Stimulated activated CD4-positive, alpha-beta T cell treated with anti-CD3 and anti-CD28 coated beads, Interleukin-4, amount 100 ng/mL, for 24 hours (primary cell): ENCODE results near the gene HOTAIR.

Experiments
- DNase-seq: peaks from one replicate; pipeline ENCODE4 v3.0.0-alpha.2; 2020

HOTAIR gene

DNA sequence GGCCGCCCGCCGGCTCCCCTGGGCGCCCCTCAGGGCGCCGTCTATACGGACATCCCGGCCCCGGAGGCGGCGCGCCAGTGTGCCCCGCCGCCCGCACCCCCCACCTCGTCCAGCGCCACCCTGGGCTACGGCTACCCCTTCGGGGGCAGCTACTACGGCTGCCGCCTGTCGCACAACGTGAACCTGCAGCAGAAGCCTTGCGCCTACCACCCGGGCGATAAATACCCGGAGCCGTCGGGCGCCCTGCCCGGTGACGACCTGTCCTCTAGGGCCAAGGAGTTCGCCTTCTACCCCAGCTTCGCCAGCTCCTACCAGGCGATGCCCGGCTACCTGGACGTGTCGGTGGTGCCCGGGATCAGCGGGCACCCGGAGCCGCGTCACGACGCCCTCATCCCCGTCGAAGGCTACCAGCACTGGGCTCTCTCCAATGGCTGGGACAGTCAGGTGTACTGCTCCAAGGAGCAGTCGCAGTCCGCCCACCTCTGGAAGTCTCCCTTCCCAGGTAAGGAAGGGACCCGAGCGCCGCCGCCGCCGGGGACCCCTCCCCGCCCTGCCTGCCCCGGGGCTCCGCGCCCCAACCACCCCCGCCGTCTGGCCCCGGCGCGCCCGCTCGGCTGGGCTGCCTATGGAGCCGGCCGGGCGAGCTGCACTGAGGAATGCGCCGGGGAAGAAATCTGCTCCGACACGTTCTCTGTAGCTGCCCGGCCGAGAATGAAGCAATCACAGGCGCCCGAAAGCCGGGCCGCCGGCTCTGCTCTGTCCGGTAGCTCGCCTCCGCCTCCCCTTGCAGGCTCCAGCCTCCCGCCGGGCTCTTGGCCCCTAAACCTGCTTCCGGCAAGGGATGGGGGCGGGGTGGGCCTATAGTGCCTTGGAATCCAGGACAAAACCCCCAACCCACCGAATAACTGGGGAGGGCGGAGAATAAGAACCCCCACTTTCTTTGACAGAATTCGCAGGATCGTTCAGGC lies 35.3 kb downstream of the HOTAIR start:
- DNase-seq, result no peak

DNA sequence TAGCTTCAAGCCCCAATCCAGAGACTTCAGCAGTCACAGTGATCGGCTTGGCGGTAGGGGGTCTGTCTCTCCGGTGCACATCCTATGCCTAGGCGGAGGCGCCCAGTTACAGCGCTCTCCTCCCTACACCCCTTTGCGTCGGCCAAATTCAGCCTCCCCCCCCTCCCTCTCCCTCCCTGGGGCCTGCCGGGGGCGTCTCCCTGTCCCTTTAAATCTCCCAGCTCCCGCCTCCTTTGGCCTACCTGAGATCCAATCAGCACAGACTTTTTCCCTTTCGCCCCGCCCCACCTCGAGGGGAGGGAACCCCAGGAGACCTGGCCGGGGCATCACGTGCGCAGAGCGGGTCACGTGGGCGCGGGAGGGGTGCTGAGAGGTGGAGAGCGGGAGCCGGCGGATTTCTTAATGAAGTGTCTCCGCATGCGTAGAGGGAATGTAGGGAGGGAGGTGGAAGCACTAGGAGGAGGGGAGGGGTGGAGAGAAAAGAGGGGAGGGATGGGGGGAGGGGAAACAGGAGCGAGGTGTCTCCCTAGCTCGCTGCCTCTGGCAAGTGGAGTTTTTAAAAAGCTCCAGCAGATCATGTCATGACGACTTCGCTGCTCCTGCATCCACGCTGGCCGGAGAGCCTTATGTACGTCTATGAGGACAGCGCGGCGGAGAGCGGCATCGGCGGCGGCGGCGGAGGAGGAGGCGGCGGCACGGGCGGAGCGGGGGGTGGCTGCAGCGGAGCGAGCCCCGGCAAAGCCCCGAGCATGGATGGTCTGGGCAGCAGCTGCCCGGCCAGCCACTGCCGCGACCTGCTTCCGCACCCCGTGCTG lies 36.2 kb downstream of the HOTAIR start, which contains the start of gene HOXC13:
Gene HOXC13, plus strand, starts transcription at position 506 of the 815 bp plus-strand sequence. Its CDS starts 76 bp downstream, at position 582.
- DNase-seq, result peak; percentile 30

DNA sequence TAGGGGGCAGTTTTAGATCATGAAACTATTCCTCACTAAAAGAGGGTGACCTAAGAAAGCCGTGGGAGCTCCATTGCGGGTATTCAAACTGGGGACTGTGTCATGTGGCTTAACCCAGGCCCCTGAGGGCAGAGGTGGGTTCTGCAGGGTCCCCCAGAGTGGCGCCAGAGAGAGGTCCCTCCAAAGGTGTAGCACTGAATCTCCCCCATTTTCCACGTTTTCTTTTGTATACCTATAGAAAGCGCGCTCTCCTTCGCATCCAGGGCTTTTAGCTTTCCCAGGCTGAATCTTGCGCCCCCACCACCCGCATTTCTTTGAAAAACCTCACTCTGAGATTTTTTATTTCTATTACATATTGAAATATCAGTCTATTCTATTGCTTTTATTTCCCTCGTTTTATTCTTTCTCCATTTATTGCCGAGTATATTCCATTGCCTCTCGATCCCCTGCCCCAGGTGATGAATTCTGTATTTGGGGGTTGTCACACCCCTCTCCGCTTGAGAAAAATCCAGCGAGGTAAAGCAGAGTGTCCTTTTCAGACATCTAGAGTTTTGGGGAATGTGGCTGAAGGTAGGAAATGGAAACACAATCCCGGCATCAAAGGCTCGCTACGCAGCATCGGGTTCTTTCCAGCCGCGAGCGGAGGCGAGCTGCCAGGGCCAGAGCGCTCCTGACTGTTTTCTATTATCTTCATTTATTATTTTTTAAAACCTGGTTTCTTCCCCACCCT lies 37.0 kb downstream of the HOTAIR start:
- DNase-seq, result no peak

DNA sequence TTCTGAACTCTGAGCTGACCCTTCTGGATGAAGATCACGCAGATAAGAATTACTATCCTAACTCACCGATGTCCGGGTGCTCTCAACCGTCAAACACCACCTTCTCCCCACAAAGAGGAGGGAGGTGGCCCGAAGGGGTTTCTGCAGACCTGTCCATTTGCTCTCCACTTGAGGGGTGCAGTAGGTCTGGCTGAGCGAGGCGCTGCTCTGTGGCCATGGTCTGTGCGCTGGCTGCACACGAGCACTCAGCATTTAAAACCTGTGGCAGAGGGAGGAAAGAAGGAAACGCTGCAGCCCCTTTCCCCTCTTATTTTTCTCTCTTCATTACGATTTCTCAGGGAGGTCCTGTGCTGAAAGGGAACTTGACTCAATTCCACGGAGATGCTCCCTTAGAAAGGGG lies 37.7 kb downstream of the HOTAIR start:
- DNase-seq, result no peak

DNA sequence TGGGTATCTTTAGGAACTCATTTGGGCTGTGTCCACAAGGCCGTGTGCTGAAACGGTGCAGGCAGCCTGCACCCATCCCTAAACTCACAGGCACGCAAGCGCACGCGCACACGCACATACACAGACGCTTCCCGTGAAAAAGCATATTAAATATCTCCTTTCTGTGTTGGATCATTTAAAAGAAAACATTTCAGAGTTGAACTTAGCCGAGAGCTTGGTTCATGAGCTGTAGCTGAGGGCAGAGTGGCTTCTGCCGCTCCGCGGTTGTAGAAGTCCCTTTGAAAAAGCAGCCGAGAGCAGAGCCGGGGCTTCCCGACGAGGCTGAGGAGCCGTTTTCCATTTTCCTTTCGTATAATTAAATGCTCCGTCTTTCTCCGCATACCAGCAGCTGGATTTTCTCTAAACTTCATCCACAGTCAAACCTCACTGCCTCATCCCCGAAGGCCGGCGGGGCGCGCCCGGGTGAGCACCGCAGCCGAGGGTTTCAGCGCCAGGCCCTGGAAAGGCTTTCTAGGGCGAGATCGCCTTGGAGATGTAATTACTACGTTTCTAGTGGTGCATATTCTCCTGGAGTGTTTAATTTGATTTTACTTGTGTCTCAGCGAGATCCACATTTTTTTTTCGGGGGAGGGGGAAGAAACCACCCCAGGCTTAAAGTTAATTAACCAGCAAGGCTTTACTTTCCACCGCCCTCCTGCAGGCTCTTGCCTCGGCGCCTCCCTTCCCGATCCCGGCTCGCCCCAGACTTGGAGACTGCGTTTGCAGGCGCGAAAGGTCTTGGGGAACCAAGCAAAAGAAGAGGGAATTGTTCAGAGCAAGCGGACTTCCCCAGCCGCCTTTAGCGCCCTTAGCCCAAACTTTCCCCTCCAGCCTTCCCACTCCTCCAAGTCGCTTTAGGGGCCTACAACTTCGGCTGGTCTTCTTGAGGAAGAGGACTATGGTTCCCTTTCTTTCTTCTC lies 39.1 kb downstream of the HOTAIR start:
- no peak for DNase-seq

DNA sequence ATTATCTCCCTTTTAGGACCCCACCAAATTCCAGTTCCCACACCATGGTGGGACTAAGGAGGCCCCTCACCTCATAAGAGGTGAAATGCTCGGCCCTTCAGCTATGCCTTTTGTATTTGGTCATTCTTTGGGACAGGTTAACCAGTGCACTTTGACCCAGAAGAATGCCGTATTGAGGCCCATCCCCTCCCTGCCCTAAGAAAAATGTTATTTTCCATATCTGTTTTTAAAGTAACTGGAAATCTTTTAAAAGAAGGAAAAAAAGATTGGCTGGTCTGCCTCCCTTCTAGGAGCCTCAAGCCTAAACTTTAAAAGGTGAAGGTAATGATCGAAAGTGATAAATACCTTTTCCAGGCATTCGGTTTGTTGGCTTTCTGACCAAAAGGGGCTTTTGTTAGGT lies 41.8 kb downstream of the HOTAIR start:
- no peak for DNase-seq

DNA sequence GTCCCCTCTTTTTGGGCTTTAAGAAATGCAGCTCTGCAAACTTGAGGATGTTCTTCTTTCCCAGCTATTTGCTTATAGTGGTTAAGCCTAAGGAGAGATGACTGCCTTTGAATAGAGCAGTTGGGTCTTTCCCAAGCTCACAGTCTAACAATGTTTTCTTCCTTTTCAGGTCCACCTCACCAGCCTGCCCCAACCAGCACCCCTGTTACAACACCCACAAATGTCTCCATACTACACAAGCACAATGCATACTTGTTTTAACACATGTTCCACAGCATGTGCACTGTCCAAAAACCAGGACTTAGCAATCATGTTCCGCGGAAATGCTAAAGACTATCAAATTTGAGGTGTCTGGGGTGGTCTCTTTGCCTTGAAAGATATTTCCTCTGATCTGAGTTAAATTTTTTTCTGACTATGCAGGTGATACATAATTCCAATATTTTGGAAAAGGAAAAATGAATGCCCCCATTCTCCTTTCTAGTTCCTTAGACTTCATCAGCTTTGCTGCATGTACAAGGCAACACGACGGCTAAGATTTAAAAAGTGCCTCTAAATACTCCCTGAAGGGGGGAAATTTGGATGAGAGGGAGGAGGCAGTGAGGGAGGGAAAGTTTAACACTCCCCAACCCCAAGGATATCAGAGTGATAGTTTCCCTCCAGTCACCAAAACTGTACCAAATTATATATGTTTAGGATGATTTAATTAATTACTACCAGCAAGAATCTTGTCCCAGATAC lies 42.7 kb downstream of the HOTAIR start:
- DNase-seq, result no peak

DNA sequence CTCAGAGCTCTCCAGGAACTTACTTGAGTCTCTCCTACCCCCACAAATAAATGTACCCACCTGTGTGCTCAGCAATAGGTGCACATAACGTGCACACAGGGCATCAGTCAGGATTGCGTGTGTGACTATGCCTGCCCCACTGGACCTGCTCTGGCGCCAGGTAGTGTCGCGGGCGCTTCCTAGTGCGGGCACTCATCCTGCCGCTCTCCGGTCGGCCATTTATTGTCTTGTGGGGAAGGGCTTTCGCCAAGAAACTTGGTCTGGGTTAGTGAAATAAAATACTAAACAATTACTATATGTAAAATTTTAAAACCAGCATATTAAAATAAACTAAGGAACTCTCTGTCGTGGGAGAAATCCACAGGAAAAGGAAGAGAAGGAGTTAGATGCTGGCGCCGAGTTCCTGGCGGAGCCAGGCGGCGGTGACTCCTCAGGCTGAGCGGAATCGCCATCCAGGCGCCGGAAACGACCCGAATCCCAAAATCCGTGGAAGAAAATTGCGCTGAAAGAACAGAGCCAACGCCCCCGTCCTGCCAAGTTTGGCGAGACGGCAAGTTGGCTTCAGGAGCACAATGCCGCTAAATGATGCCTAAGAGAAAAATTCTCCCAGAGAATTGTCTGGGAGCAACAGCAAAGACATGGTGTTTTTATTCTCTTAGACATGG lies 44.0 kb downstream of the HOTAIR start:
- no peak for DNase-seq

DNA sequence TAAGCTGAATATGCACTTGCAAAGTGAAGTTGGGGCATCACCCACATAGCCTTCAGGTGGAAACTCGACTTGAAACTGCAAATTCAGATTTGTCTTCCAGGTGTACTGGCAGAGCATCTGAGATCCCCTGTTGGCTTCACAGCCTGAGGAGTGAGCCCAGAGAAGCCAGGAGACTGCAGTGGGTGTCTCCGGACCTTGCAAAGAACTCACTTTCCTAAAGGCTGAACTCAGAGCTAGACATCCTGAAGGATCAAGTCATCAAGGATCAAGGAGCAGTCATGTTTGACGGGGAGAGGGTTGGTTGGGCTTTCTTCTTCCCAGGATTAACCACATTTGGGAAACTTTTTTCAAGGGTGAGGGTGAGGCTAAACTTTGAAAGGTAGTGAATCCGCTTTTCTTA lies 45.2 kb downstream of the HOTAIR start:
- DNase-seq, result no peak

DNA sequence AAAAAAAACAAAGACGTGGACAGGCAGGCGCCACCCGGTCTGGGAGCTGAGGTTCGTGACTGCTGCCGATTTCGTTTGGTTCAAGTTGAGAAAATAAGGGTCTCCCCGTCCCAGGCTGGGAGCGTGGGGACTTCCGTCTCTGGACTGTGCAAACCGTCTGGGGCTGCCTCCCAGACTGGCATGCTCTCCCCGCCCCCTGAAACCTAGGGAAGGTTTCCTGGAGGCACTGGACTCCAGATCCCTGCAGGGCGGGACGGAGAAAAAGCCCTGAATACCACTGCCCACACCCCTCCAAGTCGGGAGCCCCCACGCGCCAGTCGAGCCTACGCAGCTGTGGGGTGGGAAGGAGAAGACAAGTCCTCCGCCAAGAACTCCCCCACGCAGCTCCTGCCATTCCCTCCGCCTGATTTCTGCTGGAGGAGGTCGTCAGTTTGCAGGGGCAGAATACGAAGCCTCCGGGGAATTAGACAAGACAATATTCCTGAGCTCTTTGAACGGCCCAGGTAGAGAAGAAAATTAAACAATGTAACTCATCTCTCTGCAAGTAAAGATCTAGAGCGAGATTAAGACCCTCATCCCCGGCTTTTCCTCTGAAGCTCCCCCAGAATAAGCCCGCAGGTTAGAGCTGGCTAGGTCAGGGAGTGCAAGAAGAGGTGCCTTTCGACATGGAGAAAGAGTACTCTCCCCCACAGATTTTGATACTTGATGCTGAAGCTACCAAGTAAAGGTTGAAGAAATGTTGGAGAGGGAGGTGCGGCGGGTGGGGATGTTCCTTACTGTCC lies 46.5 kb downstream of the HOTAIR start:
- DNase-seq, result no peak

DNA sequence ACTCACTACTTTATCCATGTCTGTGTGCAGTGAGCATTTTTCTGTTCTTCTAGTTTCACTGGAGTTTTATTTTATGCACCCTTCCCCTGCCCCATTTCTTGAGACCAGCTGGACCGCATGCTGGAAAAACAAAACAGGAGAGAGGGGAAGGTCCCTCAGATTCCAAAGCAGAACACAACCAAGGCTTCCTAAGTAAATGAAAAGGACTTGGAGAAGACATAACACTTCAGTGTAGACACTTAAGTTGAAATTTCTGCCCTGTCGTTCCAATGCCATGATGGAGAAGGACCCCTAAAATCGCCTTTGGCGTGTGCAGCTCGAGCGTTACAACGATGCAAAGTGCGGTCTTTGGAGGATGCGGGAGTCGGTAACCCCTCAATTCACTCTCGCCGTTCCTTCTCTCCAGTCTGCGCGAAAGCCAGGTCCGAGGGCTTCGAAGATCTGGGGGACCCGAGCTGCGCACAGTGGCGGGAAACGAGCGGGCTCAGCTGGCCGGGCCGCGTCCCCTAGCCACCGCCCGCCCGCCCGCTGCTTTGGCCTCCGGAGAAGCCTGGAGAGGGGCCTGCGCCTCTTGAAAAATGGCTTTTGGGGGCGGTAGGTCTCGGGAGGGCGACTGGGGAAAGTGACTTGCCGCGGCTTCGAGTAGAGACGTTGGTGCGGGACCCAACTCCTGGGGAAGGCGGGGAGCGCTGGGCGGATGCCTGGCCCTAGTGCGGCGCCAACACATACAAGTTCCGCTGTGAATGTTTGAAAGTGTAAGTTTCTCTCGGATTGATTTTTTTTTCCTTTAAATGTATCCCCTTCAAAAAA lies 47.3 kb downstream of the HOTAIR start:
- no peak for DNase-seq

DNA sequence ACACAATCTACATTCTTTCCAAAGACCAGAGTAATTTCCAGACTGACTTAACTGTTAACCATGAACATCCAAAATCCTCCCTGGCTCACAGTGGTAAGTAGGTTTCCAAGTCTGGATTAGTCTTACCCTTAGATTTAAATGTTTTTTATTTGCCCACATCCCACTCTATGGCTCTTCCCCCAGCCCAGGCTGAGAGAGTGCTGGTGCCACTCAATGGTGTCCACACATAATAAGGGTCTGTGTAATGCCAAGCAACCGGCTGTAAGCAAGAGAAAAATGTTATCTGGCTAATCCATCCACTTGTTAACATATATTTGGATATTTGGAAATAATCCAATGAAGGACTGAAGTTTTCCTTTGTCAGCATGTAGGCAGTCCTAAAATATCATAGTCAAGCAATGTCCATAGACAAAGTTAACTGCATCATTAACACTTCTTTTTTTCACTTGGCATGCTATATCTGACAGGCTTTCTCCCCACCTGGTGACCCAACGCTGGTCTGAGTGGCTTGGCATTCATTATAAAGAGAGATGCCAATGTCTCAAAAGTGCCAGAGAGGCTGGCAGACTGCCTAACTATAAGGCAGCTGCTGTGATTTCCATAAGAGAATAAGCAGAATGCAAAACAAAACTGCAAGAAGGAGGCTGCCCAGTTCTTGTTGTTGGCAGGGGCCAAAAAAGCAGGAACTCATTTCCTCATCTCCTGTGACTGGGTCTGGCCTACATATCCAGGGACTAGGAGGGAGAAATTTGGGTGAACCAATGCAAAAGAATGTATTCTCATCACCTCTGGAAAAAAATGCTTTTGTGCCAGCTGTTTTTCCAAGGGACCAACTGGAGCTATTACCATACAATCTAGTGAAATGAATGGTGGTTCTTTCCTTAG lies 50.0 kb downstream of the HOTAIR start:
- no peak for DNase-seq

DNA sequence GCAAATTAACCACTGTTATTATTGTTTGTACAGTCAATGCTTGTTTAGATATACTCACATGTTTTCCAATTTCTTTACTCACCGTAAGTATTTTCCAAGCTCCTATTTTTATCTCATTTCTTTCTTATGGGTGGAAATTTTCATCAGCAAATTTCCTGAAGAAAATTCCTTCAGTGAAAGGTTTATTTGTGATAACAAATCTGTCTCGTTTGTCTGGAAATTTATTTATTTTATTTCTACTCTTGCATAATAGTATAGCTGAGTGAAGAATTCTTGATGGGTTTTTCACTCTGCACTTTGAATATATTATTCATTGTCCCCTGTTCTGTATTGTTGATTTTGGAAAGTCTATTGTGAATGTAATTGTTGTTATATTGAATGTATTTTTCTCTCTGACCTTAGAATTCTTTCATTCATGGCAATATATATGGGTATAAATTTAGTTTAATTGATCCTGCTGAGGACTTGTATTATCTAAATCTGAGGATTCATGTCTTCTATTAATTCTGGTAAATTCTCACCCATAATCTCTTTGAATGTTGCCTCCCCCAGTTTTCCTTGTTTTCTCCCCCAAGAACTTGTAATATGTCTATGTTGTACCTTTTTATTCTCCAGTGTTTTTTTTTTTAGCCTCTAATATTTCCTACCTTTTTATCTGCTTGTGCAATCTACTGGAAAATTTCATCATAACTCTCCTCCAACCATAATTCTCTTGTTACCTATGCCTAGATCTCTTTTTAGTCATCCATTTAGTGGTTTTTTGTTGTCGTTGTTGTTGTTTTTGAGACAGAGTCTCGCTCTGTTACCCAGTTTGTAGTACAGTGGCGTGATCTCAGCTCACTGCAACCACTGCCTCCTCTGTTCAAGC lies 57.7 kb downstream of the HOTAIR start:
- DNase-seq, result no peak
